ENCODE data around the gene LIPM.
"Not testable (repeated sequence)": the region's sequence is repeated elsewhere in the genome, so short reads cannot be mapped to it uniquely, and the experiment has no call there.

LIPM gene

DNA sequence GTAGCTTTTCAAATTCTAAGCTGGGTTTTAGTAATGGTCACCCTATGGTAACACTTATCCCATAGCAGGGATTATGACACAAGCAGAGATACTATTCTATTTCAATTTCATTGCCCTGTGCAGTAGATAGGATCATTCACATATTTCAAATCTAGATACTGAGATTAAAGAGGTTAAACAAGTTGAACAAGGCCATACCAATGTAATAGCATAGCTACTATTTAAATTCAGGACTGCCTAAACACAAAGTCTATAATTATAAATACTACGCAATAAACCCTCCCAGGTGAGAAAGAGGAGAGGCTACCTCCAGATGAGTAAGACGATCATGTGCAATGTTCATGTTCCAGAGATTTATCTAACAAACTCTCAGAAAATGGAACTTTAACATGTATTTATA lies 1.1 kb downstream of the LIPM start:
- DNase-seq: no peak

DNA sequence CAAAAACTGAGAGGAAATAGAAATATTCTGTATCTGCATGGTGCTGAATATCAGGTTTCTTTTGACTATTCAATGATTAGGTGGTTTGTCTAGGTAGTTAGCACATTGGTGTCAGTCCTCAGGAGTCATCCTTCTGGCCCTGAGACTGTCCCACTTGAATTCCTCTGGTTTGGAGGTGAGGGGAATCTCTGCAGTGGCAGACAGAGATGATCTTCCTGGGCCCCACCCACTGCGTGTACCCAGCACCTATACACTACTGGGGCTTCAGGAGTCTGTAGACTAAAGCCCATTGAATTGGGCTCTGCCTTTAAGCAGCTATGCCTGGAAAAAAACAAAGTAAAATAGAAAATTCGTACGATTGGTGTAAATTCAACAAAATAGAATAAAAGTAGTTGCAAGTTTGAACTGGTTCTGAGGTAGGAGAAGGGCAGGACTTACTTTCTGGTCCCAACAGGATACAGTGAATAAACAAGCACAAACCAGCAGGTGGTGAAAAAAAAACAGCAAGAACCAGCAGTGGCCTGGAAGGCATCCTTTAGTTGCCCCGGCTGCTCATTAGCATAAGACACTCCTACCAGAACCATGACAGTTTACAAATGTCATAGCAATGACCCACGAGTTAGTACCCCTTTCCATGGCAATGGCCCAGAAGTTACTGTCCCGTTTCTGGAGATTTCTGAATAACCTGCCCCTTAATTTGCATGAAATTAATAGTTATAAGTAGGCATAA lies 1.7 kb downstream of the LIPM start:
- no peak for DNase-seq

DNA sequence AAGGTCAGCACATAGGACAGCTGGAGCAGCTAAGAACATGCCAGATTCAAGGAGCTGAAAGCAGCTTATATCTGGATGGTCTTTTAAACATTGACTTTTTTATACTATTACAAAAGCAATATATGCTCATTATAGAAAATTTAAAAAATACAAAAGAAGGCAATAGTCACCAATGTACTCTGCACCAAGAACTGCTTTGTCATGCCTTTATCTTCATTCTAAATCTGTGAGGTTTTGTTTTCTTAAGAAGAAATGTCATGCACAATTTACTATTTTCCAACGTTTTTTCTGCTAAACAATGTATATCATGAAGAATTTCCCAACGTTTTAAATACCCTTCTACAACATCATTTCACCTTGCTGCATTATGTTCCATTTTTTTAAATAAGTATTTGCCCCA lies 2.8 kb downstream of the LIPM start:
- DNase-seq: no peak

DNA sequence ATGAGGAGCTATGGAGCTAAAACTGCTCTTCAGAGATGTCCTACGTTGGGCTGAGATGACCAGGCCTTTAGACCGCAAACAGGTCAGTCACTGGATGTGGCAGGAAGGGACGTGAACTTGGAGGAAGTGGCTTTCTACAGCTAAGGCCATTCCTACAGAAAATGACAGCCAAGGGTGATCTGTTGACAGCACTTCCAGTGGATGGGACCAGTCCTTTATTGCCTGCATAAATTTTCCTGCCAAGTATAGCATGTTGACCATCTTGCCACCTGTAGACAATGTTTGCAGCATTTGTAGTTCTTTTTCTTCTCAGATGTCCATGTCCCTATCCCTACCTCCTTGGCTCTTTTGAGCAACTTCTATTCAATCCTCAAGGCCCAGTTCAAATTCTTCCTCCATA lies 3.4 kb downstream of the LIPM start:
- no peak for DNase-seq

DNA sequence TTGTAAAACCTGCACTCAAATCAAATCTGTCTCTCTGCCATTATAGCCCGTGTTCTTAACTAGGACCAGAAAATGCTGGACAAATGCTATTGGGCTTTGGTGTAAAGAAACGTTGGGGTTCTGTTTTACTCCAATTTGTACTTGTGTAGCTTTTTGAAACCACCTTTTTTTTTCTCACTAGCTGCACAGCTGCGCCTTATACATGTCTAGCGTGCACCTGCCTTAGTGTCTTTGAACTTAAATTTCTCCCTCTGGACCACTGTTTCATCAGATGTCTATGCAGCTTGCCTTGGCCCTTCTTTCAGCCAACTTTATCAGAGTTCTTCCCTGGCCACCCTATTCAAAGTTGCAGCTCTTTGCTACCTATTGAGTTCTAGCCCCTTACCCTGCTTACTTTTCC lies 7.1 kb downstream of the LIPM start:
- no peak for DNase-seq

DNA sequence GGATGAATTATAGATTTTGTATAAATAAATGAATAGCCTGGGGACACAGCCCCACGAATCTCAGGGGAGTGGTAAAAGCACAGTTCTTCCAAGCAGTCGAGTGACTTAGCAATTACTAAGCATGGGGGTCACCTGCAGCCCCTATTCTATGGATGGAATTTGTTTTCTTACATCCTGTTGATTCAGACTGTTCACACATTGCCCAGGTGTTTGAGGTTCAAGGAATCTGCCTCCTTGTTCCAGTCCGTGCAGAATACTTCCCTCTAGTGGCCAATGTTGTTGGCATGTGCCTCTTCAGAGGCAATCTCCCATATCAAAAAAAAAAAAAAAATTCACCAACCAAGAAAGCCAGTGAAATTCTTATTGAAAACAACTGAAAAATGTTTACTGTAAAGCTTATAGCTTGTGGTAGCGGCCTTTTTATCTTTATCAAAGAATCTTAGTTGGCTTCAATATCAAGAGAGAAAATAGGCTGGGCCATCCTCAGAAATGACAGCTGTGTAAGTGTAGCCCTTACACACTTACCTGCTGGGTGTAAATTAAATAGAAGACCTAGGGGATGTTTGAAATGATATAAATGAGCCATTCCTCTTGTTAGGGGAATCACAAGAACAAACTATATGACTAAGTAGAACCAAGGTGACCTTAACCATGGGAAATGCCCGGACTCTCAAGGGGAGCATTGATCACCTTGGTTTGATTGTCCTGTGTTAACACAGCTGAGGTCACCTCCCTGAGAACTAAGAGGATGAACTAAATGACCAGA lies 7.8 kb downstream of the LIPM start:
- DNase-seq: peak; percentile 20

DNA sequence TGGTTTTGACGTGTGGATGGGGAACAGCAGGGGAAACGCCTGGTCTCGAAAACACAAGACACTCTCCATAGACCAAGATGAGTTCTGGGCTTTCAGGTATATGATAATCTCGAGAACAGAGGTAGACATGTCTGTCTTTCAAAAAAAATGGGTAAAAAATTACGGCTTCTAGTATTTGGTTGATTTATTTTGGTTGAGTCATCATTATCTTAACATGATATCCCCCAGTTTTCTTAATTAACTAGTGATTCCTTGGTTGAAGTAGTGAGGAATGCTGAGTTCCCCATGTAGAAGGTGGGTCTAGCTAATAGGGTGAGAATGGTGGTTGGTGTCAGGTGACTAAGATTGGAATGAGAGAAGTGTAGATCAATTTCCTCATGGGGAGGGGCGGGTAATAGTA lies 10.7 kb downstream of the LIPM start:
- no peak for DNase-seq

DNA sequence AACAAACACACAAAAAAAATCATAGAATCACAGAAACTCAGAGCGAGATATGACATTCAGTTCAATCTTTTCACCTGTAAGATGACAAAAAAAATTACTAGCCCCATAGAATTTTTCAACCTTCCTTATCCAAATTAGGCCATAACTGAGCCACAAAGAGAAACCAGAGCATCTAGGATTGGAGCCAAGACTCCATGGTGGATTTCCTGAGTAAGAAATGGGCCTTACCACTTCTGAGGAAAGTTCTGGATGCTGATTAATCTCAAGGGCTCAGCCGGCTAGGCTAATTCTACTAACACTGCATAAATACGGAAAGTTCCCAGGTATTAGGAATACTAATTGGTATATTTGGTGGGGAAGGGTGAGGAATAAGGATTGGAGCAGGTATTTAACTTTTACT lies 16.8 kb downstream of the LIPM start:
- no peak for DNase-seq

DNA sequence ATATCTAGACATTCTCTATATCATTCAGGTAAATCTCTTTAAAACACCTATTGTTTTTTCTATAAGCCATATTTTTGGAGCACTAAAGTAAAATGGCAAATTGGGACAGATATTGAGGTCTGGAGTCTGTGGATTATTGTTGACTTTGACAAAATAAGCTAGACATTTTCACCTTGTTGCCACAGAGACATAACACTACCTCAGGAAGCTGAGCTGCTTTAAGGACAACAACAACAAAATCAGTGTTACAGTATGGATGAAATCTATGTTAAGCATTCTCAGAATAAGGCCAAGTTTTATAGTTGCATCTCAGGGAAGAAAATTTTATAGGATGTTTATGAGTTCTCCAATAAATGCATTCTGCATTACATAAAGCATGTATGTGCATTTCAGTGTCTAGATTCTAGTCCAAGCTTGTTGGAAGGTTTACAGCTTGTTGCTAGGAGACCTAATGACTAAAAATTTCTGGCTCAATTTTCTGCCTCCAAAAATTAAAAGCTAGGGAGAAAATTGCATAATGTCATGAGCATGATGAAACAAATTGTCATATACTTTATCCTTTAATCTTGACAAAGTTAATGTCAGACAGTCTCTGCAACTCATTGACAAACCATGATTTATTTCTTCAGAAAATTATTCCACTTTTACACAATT lies 18.3 kb downstream of the LIPM start:
- no peak for DNase-seq

DNA sequence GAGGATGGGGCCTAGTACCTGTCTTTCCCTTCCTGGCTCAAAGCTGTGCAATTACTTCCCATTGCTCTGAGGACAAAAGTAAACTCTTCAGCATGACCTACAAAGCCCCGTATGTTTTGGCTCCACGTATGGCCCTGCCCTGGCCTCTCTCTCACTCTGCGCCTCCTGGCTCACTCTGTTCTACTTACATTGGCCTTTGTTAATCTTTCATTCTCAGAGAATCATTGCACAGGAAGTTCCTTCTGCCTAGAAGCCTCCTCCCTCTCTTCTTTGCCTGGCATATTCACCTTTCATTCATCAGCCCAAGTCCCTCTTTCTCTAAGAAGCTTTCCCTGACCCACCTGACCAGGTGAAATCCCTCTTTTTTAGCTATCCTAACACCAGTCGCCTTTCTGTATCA lies 23.9 kb downstream of the LIPM start:
- DNase-seq: no peak

DNA sequence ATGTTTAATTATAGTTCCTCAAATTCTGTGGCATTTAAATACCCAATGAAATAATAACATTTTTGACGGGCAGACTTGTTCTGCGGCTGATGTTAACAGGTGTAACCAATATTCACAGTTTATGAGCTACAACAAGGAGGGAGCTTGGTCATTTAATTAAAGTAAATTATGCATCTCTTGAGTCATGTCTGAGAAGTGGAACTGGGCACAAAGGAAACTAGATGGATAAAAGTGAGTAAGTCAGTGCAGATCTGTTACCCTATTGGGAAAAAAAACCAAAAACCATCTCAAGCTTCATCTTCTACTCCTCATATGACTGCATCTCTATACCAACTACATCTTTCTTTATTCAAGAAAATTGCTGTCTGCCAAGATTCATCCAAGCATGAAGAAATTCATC lies 25.1 kb downstream of the LIPM start:
- DNase-seq: no peak

DNA sequence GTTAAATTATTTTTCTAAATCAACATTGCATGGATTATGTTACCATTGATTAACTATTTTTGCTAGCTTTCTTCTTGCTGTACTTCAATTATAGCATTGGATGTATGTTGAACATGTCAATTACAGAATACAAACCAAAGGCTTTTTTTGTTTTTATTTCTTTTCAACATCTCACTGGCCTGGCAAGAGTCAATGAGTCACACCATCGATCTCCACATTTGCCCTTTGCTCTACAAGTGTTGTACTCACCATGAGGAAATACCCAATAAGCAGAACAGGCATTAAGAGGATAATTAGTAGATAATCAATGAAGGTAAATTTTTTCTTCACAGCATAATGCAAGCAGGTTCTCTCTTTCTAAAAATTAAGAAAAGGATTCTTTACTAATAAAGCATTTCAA lies 25.8 kb downstream of the LIPM start:
- DNase-seq: no peak

DNA sequence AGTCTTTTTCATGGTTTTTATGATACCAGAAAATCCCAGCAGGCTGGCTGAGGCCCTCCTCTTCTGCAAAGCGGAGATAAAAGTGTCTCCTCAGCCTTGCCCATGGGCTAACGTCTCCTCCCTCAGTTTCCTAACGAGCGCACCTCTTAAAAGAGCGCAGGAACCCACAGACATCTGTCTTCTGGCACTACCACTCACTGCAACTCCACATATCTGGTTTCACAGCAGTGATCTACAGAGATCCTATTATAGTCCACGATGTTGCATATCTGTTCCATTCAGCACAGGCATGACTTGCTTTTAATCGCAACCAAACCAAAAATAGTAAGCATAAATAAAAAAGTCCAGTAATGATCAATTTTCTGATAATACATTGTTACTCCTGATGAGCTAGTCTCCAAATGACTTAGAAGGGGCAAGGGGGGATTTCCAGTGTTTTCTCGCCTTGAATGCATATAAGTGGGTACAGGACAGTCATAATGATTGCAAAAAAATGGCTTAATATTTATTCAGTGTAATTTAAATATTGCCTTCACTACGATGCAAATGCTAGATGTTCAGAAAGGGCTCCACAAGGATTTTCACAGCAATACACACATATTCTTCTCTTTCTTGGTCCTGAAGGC lies 28.2 kb downstream of the LIPM start:
- no peak for DNase-seq

DNA sequence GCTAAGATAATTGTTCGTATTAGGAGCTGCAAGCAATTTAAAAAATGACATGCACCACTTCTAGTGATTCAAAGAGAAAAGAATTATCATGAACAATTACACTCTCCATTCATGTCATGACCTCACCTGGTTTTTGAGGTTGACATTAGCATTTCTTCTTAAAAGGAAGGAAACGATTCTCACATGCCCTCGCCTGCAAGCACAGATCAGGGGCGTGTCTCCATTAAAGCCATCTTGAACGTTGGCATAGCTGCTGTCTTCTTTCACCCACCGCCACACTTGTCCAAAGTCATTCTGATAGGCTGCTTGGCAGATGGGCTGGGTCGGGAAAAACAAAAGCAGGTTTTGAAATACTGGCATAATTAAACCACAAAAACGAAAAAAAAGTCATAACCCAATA lies 29.2 kb downstream of the LIPM start:
- DNase-seq: no peak

DNA sequence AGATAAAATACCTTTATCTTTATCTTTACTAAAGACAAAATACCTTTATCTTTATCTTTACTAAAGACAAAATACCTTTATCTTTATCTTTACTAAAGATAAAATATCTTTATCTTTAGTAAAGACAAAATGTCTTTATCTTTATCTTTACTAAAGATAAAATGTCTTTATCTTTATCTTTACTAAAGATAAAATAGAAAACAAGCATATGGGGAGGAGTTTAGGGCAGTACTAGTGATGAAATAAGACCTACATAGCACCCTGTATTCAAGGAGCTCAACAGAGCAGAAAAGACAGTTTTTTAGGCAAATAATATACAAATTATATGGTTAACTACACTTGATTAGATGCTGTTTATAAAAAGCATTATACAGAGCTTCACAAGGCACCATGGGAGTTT lies 29.8 kb downstream of the LIPM start:
- DNase-seq: no peak

DNA sequence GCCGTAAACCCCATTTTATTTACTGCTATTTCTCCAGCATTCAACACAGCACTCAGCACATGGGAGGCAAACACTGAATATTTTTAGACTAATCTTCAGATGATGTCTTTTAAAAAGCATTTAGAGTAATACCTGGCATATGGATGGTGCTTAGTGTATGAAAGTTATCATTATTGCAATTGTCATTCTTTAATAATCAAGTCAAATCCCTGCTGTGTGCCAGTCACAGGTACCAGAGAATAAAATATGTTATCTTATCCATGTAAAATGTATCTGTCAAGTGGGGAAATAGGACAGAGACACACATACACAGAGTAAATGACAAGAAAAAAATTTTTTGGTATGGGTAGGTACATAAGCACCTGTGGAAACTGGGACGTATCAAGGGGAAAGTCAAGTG lies 30.6 kb downstream of the LIPM start:
- no peak for DNase-seq

DNA sequence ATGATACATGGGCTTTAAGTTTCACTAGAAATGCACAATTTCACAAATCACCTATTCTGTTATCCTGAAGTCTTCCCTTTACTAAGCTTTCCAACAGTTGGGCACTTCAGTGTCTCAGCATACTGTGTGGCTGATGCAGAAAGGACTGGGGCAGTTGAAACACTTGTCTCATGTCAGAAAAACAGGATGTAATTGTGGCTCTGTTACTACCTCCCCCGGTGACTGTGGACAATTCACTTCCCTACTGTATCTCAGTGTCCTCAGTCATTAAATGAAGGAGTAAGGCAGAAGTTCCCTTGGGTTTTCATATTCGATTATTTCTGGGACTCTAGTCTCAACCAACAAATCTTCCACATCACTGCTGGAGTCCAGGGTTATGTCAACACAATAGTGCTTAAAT lies 31.2 kb downstream of the LIPM start:
- peak; percentile 84 for DNase-seq

DNA sequence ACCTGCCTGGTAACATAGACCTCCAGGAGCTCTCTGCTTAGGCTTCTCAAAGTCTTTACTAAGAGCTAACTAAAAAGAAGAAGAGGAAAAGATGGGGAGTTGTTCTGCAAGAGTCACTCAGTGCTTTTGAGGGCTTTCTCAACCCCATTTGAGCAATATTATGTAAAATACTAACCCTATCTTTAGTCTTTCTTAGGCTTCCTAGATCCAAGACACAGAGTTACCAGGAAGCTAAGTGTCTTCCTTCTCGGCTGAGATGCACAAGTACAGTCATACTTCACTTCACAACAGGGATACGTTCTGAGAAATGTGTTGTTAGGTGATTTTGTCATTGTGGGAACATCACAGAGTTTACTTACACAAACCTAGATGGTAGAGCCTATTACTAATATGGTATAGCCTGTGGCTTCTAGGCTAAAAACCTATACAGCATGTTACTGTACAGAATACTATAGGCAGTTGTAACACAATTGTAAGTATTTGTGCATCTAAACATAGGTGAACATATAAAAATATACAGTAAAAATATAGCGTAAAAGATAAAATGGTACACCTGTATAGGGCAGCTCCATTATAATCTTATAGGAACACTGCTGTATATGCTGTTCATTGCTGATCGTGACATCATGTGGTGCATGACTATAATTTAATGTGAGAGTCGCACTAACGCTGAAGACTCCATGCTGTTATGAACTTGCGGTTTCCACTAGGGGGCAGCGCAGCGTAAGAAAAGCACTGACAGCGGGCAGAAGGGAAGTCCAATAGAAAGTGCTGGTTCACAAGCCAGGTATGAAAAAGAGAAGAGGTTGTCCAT lies 32.8 kb downstream of the LIPM start:
- peak; percentile 79 for DNase-seq

DNA sequence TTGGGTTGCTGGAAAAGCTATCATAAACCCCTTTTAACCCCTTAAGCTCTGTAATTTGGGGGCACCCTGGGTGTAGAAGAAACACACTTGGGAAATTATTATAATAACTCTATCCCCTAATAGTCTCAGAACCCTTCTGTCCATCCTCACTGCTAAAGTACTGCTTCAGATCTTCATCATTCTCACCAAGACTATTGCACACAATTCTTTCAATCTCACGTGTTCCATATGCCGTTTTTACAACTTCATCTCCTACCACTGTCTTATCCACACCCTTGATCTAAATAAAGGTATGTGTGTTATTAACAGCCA lies 33.3 kb downstream of the LIPM start:
- DNase-seq: no peak

DNA sequence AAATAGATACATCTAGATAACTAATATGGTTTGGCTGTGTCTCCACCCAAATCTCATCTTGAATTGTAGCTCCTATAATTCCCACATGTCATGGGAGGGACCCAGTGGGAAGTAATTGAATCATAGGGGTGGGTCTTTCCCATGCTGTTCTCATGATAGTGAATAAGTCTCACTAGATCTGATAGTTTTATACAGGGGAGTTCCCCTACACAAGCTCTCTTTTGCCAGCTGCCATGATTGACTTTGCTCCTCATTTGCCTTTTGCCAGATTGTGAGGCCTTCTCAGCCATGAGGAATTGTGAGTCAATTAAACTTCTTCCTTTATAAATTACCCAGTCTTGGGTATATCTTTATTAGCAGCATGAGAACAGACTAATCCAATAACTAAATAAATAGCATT lies 35.1 kb downstream of the LIPM start:
- not testable (repeated sequence) for DNase-seq

DNA sequence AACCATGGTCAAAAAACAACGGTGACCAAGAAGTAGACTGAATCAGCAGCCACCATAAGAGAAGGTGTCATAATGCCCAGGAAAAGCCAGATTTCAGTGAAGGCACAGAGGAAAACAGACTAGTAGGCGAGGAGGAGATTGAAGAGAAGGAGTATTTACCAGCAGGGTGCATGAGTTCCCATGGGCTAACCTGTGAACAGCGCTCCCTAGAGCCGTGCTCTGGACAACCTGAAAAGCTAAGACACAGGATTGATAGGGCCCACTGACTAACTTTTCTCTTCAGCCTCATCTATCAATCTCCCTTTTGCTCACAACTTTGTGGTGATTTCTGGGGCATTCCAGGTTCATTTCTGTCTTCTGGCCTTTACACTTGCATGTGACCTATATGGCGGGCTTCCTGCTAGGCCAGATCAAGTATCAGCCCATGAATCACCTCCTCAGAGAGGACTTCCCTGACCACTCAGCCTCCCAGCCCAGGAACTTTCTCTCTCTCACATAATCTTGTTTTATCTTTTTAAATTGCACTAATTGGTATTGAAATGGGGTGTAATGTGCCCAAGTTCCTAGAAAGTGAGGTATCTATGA lies 36.3 kb downstream of the LIPM start:
- no peak for DNase-seq

DNA sequence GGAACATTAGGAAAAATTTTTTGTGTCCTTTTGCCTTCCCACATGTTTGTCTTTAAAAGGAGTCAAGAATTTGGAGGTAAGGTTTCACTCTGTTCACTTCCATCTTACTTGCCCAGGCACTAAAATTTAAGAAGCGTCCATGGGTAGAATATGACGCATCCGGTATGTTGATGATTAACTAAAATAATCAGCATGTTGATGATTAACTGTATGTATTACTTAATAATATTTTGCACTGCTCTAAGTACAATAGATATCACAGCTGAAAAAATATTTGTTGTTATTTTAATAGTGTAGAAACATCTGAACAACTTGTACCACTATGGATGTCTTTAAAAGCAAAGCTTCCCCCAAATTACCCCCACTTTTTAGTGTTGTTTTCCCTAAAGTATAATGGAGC lies 37.6 kb downstream of the LIPM start:
- DNase-seq: no peak

DNA sequence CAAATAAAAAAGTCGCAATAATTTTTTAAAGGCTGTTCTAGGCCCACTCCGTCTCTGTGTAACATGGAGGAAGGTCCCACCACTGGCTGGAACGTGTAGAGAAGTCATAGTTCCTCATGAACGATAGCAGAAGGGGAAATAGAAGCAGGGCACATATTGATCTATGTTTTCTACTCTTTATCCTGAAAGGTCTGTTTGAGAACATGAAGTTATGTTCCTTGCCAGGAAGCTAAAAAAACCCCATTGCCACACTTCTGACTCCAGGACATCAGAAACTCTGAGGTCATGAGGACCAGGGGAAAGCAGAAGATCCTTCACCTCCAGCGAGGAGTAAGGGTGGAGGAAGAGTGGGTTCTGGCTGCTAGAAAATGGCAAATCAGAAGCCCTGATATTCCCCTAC lies 38.4 kb downstream of the LIPM start:
- DNase-seq: no peak

All from GDM1 (cell line).